GM19035 (cell line): Measurements from ENCODE around the gene CASP12.
"Not testable (repeated sequence)": the region's sequence is repeated elsewhere in the genome, so short reads cannot be mapped to it uniquely, and the experiment has no call there.

Experiments used
- ATAC-seq: cut with Tn5 transposase; IDR thresholded peaks from one replicate; pipeline ENCODE4 v1.9.1; 2021; ENCODE audit not compliant: unreplicated experiment

The CASP12 gene

GRCh38 chr11:104897891-104898684 is at the start of gene CASP12:
Gene CASP12, minus strand, starts transcription at chr11:104898460.
- ATAC-seq: peak; percentile 61

- peak; percentile 89 for ATAC-seq
These were observed 48.6 kb upstream of the CASP12 start for GRCh38 chr11:104946907-104947306.

GRCh38 chr11:104944076-104944475 is 45.8 kb upstream of the CASP12 start:
- ATAC-seq: no peak

GRCh38 chr11:104943561-104943960 is 45.3 kb upstream of the CASP12 start:
- ATAC-seq: no peak

GRCh38 chr11:104934594-104934993 is 36.3 kb upstream of the CASP12 start:
- ATAC-seq: no peak

GRCh38 chr11:104934073-104934472 is 35.8 kb upstream of the CASP12 start:
- not testable (repeated sequence) for ATAC-seq

GRCh38 chr11:104928811-104929210 is 30.6 kb upstream of the CASP12 start:
- no peak for ATAC-seq

GRCh38 chr11:104926771-104927611 is 28.7 kb upstream of the CASP12 start:
- ATAC-seq: no peak

- no peak for ATAC-seq
These were observed 27.6 kb upstream of the CASP12 start for GRCh38 chr11:104925850-104926249.

- ATAC-seq: peak; percentile 81
These were observed 20.0 kb upstream of the CASP12 start for GRCh38 chr11:104918113-104918824.

- peak; percentile 51 for ATAC-seq
These were observed 19.2 kb upstream of the CASP12 start for GRCh38 chr11:104917271-104918112.

GRCh38 chr11:104916442-104916841 is 18.2 kb upstream of the CASP12 start:
- ATAC-seq: no peak

- ATAC-seq: no peak
These were observed 13.8 kb upstream of the CASP12 start for GRCh38 chr11:104912102-104912501.

- peak; percentile 27 for ATAC-seq
These were observed 9.9 kb upstream of the CASP12 start for GRCh38 chr11:104908186-104908531.

- peak; percentile 95 for ATAC-seq
These were observed 9.4 kb upstream of the CASP12 start for GRCh38 chr11:104907521-104908185.

GRCh38 chr11:104905271-104905670 is 7.0 kb upstream of the CASP12 start:
- no peak for ATAC-seq

GRCh38 chr11:104899226-104899625 is 966 bp upstream of the CASP12 start:
- ATAC-seq: no peak

GRCh38 chr11:104898685-104899013 is 389 bp upstream of the CASP12 start:
- ATAC-seq: no peak

GRCh38 chr11:104895634-104896033 is 2.6 kb downstream of the CASP12 start:
- no peak for ATAC-seq

- ATAC-seq: no peak
These were observed 4.4 kb downstream of the CASP12 start for GRCh38 chr11:104893876-104894275.
